ENCODE data around the gene ZBTB42. TPM values are rescaled to one million over a fixed set of nuclear protein-coding genes. Genes with fewer than 3 reads are reported as not detected.

ZBTB42 gene
- total and polyA plus RNA-seq, 2 of the 4 experiments (the other 2 are of a cell fraction) = 1.3 to 2.3 TPM

- H3K56ac ChIP-seq (ENCODE audit: extremely low read depth, insufficient read depth, low read length) = no peak overlapping the region
- H3K18ac ChIP-seq (ENCODE audit: low read depth, low read length) = no peak overlapping the region
- no peak for TF ChIP-seq RFX5 (IDR thresholded peaks at IDR 0.05; ENCODE audit: low read depth, low read length)
- TF ChIP-seq FOS (IDR thresholded peaks at IDR 0.05; ENCODE audit: low read depth, low read length) = no peak
- no peak for TF ChIP-seq MXI1 (IDR thresholded peaks at IDR 0.05; ENCODE audit: borderline replicate concordance, low read depth, low read length)
- no peak for TF ChIP-seq MAZ (IDR thresholded peaks at IDR 0.05; ENCODE audit: borderline replicate concordance, low read depth, low read length)
- TF ChIP-seq POLR2A (IDR thresholded peaks at IDR 0.05; ENCODE audit: low read depth, low read length) = no peak
- no peak overlapping the region for H3K14ac ChIP-seq (replicated peaks; ENCODE audit: low read depth, low read length)
- H3K27ac ChIP-seq (ENCODE audit: insufficient read depth, low read length) = no peak overlapping the region
- H3K9me3 ChIP-seq (ENCODE audit: control insufficient read depth, insufficient read depth, low read length) = no peaks in the 10 kb centered on the region
- H3K9ac ChIP-seq (ENCODE audit: low read depth, low read length) = no peak overlapping the region
- CTCF ChIA-PET = no interaction called here
- DNase-seq (no peak), ATAC-seq (ENCODE audit: low read depth) (no peak)
- in situ Hi-C loops (cut with MboI; ENCODE audit: low sequenced_read_pairs) (no loop called here), dilution Hi-C loops (cut with HindIII; ENCODE audit: low sequenced_read_pairs, unreplicated experiment) (no loop called here), intact Hi-C loops (cut with micrococcal nuclease) (no loop called here)
- H3K4me3 ChIP-seq (ENCODE audit: insufficient read depth, low read depth, low read length) = no peak overlapping the region
- peaks cover 9 to 51% of the 10 kb centered on the region in 2 experiments; a peak in 3 of 4 replicates for H3K79me1 ChIP-seq (ENCODE audit: low read depth in 1 of 2, low read length in 2 of 2)
- no peak overlapping the region for H3K23ac ChIP-seq (ENCODE audit: low read depth, low read length)
- H3K4me1 ChIP-seq (ENCODE audit: control insufficient read depth, insufficient read depth, low read length) = no peaks in the 10 kb centered on the region
- H3K36me3 ChIP-seq (ENCODE audit: control insufficient read depth, insufficient read depth, low read length) = peaks cover 37% of the 10 kb centered on the region
- no peak overlapping the region for H2BK20ac ChIP-seq (ENCODE audit: low read depth, low read length)
- no peak overlapping the region for H3K4me2 ChIP-seq (ENCODE audit: low read depth, low read length)
- H4K91ac ChIP-seq (ENCODE audit: insufficient read depth, low read depth, low read length) = no peak overlapping the region
- no peak overlapping the region for H2AK5ac ChIP-seq (ENCODE audit: low read depth, low read length)
- no peak overlapping the region for H2BK5ac ChIP-seq (ENCODE audit: low read depth, low read length, poor library complexity, severe bottlenecking)
- POLR2A ChIA-PET (ENCODE audit: unreplicated experiment) = no interaction called here
- peaks cover 79% of the 10 kb centered on the region for H4K20me1 ChIP-seq (ENCODE audit: insufficient read depth, low read length)
- H3K9me1 ChIP-seq (ENCODE audit: insufficient read depth, low read length) = no peaks in the 10 kb centered on the region
- no peak overlapping the region for H2AK9ac ChIP-seq (replicated peaks; ENCODE audit: low read depth, low read length, poor library complexity)
- H2BK120ac ChIP-seq (ENCODE audit: low read depth, low read length) = no peak overlapping the region
- H4K8ac ChIP-seq (ENCODE audit: low read depth in 2 of 2, low read length in 2 of 2) = no peak overlapping the region
- no peaks in the 10 kb centered on the region for H3K27me3 ChIP-seq (ENCODE audit: control insufficient read depth, insufficient read depth, low read length)
- H2BK15ac ChIP-seq (ENCODE audit: low read depth, low read length) = no peak overlapping the region
- H2AFZ ChIP-seq (replicated peaks; ENCODE audit: low read length, poor library complexity) = no peak overlapping the region
- H4K5ac ChIP-seq (ENCODE audit: low read depth, low read length) = no peak overlapping the region
- WGBS, 2 experiments (ENCODE audit: extremely low coverage in 2 of 2, insufficient read length in 1 of 2) = 95% methylated on average over 4 of the region's 13 CpGs; no CpG with 5 or more reads in 1 of the 2 experiments
- no peak overlapping the region for H3K4ac ChIP-seq (ENCODE audit: low read depth, low read length)
- BruUV-seq (replicated peaks) = no TSS peak
Observed at GRCh38 chr14:104785708-104786080, 15.2 kb upstream of the ZBTB42 start.
